Stimulated activated CD8-positive, alpha-beta memory T cell treated with anti-CD3 and anti-CD28 coated beads, Interleukin-7, amount 100 ng/mL, for 48 hours (primary cell): Measurements from ENCODE around the gene TANGO6.
"Not testable (repeated sequence)": the region's sequence is repeated elsewhere in the genome, so short reads cannot be mapped to it uniquely, and the experiment has no call there.

Experiments used
- DNase-seq, 2 donors: peaks; one replicate each; pipeline ENCODE4 v3.0.0-alpha.2; 2020; ENCODE audit warnings: low read depth in 1 of 2; ENCODE audit errors: extremely low read depth in 1 of 2

Gene TANGO6

DNA sequence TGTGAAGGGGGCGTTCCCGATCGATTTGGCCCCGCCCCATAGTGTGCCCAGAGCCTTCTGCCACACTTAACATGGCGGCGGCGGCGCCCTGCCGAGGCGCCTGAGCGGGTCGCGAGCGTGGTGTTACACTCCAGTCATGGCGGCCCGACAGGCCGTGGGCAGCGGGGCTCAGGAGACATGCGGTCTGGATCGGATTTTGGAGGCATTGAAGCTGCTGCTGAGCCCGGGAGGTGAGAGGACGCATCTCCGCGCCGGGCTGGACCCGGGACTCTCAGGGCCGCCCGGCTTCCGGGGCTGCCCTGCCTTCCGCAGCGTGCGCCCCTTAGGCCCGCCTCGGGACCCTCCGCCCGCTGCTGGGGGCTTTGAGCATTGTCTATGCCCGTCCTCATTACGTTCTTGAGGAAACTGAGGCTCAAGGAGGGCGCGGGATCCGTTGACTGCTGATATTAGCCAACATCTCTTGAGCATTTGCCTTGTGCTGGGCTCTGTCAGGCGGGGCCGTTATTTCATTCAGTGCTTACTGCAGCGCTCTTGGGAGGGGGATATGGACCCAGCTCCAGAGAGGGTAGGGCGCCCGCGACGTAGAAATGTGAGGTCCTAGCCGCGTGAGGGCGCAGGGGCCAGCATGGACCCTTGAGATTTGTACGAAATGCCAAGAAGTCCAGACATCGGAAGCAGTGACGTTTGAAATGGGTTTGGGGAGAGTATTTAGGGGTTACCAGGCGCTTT, at the start of gene TANGO6:
Gene TANGO6, plus strand, starts transcription at position 50 of the 729 bp plus-strand sequence. Its CDS starts 87 bp downstream, at position 137.
- DNase-seq: peak; percentile 82 to 86

DNA sequence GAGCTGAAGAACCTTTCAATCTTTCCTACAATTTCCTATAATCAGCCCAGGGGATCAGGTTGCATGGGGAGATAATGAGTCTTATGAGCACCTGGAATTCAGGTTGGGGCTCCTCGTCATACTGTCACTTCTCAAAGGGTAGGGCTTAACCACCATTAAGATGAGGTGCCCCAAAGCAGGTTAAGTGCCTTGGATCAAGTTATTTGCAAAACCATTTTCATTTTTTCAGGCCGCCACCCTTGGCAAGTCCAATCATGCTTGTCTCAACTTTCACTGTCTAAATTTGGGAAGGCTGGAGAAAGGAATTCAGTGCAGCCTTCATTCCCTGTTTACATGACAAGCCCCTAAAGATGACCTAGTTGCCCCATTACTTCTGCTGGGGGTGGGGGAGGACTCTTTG, 44.9 kb upstream of the TANGO6 start:
- no peak for DNase-seq

DNA sequence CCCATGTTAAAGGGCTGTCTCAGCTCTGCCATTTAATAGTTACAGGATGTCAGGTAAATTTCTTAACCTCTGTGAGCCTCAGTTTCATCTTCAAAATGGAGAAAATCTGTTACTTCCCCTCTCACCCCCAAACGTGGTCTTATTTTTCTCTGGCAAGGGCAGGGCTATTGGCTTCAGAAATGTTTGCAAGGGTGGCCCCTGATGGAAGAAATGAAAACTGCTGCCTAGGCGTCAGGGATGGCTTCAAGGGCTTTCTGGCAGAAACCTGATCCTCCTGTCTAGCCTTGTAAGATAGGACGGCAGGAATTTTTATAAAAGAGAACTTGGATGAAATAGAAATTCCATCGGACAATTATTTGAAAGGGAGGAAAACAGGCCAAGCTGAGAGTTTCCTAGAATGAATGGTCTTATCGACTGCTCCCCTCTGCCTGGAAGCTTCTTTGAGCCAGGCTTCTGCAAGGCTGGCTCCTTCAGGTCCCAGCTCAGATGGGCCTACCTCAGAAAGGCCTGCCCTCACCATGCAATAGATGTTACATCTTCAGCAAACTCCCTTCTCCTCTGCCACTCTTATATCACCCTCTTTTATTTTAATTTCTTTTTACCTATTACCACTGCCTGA, 43.0 kb upstream of the TANGO6 start:
- DNase-seq: peak in 1 of 2 donors; percentile 26

DNA sequence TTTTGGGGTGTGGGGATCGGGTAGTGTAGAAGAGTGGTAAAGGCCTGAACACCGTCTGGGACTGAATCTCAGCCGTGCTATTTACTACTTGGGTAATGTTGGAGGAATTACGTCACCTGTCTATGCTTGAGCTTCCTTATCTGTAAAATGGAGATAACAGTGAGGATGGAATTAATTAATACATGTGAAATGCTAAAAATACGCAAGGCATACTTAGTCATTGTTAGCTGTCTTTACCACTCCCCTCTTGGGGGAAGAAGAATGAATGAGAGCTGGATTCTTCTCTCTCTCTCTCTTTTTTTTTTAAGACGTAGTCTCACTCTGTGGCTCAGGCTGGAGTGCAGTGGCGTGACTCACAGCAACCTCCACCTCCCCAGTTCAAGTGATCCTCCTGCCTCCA, 41.1 kb upstream of the TANGO6 start:
- DNase-seq: no peak

DNA sequence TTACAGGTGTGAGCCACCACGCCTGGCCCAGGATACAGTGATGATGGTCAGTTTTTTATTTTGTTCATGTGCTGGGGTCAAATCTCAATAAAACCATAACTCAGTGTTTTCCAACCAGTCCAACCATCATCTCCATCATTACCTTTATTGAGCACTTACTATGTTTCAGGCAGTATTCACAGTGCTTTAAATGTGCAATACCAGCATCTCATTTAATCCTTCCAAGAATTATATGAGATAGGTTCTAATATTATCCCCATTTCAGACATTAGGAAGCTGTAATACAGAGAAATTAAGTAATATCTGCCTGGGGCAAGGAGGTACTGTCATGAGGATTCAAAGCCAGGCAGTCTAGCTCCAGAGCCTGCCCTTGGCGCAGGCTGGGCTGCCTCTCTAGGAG, 36.9 kb upstream of the TANGO6 start:
- no peak for DNase-seq

DNA sequence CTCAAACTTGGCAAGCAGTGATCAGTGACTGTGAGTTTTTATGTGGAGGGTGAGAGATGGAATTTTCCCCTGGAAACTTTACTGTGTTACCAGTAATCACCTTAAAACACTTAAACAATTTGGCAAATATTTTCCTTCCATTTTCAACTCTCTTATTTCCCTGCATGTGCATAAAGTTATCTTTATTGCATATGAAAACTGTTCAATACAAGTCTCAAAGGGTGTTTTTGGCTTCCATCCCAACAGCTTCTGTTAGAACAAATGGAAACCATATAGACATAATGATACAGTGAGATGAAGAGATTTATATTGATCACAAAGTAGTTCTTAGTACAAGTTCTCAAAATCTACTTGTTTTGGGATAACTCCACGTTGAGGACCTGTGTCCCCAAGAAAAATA, 36.4 kb upstream of the TANGO6 start:
- no peak for DNase-seq

DNA sequence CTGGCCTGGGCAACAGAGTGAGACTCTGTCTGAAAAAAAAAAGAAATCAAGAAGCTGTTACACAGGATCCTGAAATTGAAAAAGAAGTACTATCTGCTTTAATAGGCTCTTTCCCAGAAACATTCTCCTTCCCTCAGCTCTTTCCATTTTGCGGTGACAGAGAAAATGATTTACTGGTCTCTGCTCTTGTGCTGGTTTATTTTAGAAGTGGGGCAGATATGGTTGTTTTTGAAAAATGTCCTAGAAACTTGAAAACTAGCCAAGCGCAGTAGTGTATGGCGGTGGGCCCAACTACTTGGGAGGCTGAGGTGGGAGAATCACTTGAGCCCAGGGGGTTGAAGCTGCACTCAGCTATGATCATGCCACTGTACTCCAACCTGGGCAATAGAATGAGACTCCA, 28.8 kb upstream of the TANGO6 start:
- no peak for DNase-seq

DNA sequence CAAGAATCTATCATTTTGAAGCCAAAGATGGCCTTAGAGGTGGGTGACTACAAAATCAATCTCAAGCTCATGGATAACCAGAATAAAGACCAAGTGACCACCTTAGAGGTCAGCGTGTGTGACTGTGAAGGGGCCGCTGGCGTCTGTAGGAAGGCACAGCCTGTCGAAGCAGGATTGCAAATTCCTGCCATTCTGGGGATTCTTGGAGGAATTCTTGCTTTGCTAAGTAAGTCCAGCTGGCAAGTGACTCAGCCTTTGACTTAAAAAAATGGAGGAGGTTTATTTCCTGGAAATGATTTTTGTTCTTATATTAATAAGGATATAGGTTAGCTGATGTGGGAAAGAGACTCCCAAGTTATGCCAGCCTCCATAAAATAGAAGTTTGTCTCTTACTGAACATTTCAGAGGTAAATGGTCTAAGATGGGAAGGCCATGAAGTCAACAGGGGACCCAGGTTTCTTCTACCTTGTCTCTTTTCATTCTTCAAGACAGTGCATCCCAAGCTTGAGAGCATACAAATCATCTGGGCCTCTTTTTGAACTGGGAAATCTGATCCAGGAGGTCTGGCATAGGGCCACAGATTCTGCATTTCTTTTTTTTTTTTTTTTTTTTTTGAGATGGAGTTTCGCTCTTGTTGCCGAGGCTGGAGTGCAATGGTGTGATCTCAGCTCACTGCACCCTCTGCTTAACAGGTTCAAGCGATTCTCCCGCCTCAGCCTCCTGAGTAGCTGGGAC, 19.8 kb upstream of the TANGO6 start:
- no peak for DNase-seq

DNA sequence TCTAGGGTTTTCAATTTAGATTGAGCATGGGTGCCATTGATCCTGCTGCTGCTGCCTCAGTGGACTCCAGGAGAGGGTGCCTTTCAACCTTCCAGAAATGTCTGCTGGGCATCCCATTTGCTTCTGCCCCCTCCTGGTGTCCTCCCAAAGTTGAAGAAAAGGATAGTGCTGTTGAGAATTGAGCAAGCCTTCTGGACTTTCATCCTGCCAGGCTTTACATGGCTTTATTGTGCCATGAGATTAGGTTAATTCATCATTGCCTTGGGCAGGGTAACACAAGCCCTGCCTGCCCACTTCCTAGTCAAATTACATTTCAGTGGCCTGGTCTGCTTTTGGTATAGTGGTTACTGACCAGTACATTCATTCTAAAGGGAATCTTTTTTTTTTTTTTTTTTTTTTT, 17.9 kb upstream of the TANGO6 start:
- no peak for DNase-seq

DNA sequence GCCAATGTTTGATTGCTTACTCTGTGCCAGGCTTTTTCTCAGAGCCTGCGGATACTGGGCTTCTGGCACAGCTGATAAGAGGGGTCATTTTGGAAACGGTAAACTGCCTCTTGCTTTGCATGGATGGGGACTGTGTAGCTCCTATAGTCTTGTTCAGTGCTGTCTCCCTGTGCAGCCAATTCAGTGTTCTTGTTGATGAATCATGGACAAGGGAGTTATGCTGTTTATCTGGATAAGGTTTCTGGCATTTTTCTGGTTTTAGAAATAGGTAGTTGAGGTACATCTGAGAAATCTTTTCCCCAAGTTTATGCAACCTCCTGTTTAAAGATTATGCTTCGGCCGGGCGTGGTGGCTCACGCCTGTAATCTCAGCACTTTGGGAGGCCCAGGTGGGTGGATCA, 16.7 kb upstream of the TANGO6 start:
- DNase-seq: no peak

DNA sequence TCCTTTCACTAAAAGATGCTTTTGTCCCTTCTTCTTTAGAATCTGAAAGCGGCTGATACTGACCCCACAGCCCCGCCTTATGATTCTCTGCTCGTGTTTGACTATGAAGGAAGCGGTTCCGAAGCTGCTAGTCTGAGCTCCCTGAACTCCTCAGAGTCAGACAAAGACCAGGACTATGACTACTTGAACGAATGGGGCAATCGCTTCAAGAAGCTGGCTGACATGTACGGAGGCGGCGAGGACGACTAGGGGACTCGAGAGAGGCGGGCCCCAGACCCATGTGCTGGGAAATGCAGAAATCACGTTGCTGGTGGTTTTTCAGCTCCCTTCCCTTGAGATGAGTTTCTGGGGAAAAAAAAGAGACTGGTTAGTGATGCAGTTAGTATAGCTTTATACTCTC, 10.1 kb upstream of the TANGO6 start:
- no peak for DNase-seq

DNA sequence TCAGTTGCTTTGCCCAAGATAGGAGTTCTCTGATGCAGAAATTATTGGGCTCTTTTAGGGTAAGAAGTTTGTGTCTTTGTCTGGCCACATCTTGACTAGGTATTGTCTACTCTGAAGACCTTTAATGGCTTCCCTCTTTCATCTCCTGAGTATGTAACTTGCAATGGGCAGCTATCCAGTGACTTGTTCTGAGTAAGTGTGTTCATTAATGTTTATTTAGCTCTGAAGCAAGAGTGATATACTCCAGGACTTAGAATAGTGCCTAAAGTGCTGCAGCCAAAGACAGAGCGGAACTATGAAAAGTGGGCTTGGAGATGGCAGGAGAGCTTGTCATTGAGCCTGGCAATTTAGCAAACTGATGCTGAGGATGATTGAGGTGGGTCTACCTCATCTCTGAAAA, 8.8 kb upstream of the TANGO6 start:
- DNase-seq: no peak

DNA sequence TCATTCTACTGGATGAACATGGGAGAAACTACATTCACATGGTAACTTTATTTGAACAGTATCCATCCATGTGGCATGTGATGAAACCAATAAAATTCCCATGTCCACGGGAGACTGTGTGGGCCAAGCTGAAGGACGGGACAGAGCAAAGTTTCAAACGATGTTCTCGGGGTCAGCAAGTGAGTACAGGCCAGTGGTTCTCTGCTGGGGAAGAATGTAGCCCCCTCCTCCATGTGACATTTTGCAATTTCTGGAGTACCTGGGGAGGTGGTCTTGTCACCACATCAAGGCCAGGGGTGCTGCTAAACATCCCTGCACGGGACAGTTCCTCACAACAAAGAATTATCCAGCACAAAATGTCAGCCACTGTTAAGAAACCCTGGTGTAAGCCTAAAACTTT, 7.4 kb upstream of the TANGO6 start:
- no peak for DNase-seq

DNA sequence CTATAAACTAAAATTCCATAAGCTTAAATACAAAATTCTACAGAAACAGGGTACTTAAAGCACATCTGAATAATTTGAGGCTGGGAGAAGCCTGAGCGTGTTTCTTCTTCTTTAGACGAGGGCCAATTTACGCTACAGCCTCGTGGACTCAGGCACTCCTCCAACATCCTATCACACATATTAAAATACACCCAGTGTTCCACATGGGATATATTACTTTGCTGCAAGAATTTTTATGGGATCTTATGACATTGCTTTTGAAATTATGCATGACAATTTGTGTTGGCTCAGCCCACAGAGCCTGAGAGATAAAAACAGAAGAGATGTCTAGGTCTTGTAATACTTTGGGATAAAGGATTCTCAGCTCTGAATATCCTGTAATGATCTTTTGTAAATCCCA, 3.5 kb upstream of the TANGO6 start:
- no peak for DNase-seq

DNA sequence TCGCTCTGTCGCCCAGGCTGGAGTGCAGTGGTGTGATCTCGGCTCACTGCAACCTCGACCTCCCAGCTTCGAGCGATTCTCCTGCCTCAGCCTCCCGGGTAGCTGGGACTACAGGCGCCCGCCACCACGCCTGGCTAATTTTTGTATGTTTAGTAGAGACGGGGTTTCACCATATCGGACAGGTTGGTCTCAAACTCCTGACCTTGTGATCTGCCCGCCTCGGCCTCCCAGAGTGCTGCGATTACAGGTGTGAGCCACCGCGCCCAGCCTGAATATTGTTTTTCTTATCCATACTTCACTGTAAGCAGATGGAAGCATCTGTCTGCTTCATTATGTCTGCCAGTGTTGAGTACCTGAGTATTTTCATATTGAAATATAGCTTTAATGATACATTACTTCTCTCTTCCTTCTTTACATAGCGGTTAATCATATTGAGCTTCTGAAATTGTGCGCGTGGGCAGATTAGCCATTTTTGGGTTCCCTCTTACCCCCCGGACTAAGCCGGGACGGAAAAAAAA, 308 bp upstream of the TANGO6 start:
- DNase-seq: not testable (repeated sequence)

DNA sequence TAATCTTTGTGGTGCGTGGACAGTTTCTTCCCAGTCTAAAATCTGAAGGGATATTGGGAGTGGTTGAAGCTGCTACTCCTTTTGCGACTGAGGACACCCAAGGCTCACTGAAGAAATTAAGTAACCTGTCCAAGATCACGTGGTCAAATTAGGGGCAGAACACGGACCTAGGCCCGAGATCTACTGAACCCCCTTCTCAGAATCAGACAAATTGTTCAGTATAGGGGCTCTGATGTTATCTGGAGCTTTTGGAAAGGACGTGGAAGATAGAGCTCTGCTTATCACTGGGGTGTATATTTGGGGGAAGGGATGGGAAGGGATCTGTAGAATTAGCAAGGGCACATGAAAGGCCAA, 857 bp downstream of the TANGO6 start:
- no peak for DNase-seq

DNA sequence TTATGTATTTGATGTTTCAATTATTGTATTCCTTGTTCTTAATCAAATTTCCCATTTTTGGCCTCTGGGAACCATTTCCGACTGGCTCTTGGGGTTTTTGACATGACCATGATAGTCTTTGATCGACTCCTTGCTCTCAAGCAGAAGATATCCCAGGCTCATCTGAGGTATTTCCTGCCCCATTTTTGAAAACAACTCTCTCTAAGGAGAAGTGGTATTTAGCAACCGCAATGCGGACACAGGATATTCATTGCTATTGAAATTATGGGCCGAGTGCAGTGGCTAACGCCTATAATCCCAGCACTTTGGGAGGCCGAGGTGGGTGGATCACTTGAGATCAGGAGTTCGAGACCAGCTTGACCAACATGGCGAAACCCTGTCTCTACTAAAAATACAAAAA, 5.5 kb downstream of the TANGO6 start:
- DNase-seq: no peak

DNA sequence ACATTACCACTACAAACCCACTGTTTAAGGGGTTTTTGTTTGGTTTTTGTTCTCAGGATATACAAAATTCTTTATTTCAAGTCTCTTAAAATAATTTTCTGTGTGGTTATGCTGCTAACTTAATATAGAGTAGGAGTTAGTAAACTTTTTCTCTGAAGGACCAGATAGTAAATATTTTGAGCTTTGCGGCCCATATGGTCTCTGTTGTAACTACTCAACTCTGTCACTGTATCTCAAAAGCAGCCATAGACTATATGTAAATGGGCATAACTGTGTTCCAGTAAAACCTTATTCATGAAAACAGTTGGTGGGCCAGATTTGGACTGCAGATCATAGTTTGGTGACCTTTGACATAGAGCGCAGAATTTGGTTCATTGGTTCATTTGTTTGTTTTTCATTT, 7.2 kb downstream of the TANGO6 start:
- DNase-seq: no peak

DNA sequence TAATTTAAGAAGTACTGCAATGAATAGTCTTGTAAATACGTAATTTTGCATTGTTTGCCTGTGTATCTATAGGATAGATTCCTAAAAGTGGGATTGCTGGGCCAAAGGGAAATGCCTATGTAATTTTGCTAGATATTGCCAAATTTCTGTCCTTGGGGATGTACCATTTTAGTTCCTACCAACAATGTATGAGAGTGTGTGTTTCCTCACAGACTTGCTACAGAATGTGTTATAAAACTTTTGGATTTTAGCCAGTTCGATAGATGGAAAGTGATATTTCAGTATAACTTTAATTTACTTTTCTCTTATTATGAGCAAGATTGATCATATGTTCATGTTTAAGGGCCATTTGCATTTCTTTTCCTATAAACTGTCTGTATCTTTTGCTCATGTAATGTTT, 8.3 kb downstream of the TANGO6 start:
- no peak for DNase-seq

DNA sequence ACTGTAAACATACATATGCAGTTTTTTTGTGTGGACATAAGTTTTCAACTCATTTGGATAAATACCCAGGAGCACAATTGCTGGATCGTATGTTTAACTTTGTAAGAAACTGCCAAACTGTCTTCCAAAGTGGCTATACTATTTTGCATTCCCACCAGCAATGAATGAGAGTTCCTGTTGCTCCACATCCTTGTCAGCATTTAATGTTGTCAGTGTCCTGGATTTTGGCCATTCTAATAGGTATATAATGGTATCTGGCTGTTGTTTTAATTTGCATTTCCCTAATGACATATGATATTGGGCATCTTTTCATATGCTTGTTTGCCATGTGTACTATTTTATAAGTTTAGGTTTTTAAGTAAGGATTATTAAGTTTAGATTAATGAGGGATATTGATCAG, 14.1 kb downstream of the TANGO6 start:
- no peak for DNase-seq

DNA sequence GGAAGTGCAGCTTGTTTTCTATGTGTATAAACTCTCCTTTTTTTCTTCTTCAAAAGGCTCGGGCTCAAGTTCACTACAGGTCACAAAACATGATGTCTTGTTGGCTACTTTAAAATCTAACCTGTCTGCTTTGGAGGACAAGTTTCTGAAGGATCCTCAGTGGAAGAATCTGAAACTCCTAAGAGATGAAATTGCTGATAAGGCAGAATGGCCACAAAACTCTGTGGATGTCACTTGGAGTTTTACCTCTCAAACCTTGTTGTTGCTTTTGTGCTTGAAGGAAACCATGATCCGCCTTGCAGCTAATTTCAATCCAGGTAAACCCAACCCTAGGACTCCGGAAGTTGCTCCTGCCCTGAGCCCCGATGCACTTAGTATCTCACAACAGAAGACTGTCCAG, 16.5 kb downstream of the TANGO6 start:
- no peak for DNase-seq
